HG03432 (cell line): Measurements from ENCODE around the gene EPB41L5.
"Not testable (repeated sequence)": the region's sequence is repeated elsewhere in the genome, so short reads cannot be mapped to it uniquely, and the experiment has no call there.

Source experiments
- ATAC-seq: cut with Tn5 transposase; IDR thresholded peaks from one replicate; pipeline ENCODE4 v1.9.1; 2021; ENCODE audit warnings: mild to moderate bottlenecking, moderate library complexity; ENCODE audit not compliant: unreplicated experiment

The EPB41L5 gene

GRCh38 chr2:120140866-120141265 is 128.0 kb downstream of the EPB41L5 start:
- no peak for ATAC-seq

GRCh38 chr2:120141300-120142069 is 128.6 kb downstream of the EPB41L5 start:
- ATAC-seq: no peak

GRCh38 chr2:120142528-120143219 is 129.8 kb downstream of the EPB41L5 start:
- no peak for ATAC-seq

GRCh38 chr2:120148229-120148628 is 135.4 kb downstream of the EPB41L5 start:
- no peak for ATAC-seq

GRCh38 chr2:120148669-120149068 is 135.8 kb downstream of the EPB41L5 start:
- ATAC-seq: no peak

GRCh38 chr2:120149406-120149805 is 136.5 kb downstream of the EPB41L5 start:
- ATAC-seq: no peak

GRCh38 chr2:120150040-120150482 is 137.2 kb downstream of the EPB41L5 start:
- ATAC-seq: no peak

GRCh38 chr2:120155308-120155707 is 142.4 kb downstream of the EPB41L5 start:
- ATAC-seq: no peak

GRCh38 chr2:120158658-120159057 is 145.8 kb downstream of the EPB41L5 start:
- not testable (repeated sequence) for ATAC-seq

GRCh38 chr2:120161190-120161589 is 148.3 kb downstream of the EPB41L5 start:
- no peak for ATAC-seq

- no peak for ATAC-seq
Measured at GRCh38 chr2:120162716-120163115, 149.8 kb downstream of the EPB41L5 start.

- ATAC-seq: no peak
Measured at GRCh38 chr2:120167272-120167671, 154.4 kb downstream of the EPB41L5 start.

GRCh38 chr2:120169020-120169419 is 156.1 kb downstream of the EPB41L5 start:
- ATAC-seq: no peak

- no peak for ATAC-seq
Measured at GRCh38 chr2:120174963-120175581, 162.2 kb downstream of the EPB41L5 start.

- ATAC-seq: no peak
Measured at GRCh38 chr2:120176526-120176925, 163.6 kb downstream of the EPB41L5 start.

GRCh38 chr2:120177001-120177621 is 164.2 kb downstream of the EPB41L5 start:
- ATAC-seq: peak; percentile 96

- no peak for ATAC-seq
Measured at GRCh38 chr2:120177973-120178372, 165.1 kb downstream of the EPB41L5 start.

- ATAC-seq: no peak
Measured at GRCh38 chr2:120179396-120179795, 166.5 kb downstream of the EPB41L5 start.

- no peak for ATAC-seq
Measured at GRCh38 chr2:120180066-120180465, 167.2 kb downstream of the EPB41L5 start.

- ATAC-seq: no peak
Measured at GRCh38 chr2:120182019-120182560, 169.2 kb downstream of the EPB41L5 start.

GRCh38 chr2:120189189-120189588 is 176.3 kb downstream of the EPB41L5 start:
- ATAC-seq: no peak
